HG03432 (cell line): ENCODE data around the gene ARHGEF37.
"Not testable (repeated sequence)": the region's sequence is repeated elsewhere in the genome, so short reads cannot be mapped to it uniquely, and the experiment has no call there.

Experiments used
- ATAC-seq: cut with Tn5 transposase; IDR thresholded peaks from one replicate; pipeline ENCODE4 v1.9.1; 2021; ENCODE audit warnings: mild to moderate bottlenecking, moderate library complexity; ENCODE audit not compliant: unreplicated experiment

Gene ARHGEF37

DNA sequence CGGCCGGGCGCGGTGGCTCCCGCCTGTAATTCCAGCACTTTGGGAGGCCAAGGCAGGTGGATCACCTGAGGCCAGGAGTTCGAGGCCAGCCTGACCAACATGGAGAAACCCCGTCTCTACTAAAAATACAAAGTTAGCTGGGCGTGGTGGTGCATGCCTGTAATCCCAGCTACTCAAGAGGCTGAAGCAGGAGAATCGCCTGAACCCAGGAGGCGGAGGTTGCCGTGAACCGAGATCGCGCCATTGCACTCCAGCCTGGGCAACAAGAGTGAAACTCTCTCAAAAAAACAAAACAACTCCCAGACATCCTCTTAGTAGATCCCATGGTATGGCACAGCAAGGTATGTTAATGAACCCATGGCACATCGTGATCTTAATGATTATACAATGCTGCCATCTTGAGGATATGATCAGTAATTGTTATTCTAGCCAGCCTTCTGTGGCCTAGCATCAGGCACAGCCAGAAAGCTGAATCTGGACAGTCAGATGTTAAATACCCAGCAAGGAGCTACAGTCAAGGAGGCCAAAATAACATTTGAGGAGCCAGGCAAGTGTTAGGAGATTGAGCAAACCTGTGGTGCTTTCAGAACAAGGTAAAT is 16.7 kb upstream of the ARHGEF37 start:
- ATAC-seq, result peak; percentile 84

DNA sequence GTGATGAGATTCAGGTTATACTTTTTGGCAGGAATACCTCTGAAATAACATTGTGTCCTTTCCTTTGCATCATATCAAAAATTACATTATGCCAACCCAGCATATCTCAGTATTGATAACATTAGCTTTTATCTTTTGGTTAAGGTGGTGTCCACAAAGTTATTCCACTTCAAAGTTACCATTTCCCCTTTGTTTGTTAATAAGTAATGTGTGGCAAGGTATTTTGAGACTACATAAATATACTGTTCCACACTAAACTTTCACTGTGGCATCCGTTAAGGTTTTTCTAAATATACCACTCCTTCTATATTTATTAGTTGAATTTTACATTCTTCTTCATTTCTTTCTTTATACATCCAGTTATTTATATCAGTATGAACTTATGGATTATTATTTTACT is 14.1 kb upstream of the ARHGEF37 start:
- ATAC-seq, result no peak

DNA sequence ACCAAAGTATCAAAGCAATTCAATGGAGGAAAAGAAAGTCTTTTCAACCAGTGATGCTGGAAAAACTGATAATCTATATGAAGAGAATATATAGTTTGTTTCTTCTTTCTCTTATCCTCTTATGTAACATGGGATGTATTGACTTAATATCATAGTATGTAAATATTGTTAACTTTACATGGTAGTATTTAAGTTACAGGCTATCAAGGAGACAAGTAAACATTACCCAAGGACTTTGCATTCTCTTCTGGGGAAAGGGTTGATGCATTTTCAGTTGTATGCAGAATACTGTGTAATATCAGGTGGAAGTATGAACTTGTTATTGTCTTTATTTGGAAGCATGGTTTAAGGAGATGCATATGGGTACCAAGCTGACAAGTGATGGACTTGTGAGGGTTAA is 9.1 kb upstream of the ARHGEF37 start:
- no peak for ATAC-seq

DNA sequence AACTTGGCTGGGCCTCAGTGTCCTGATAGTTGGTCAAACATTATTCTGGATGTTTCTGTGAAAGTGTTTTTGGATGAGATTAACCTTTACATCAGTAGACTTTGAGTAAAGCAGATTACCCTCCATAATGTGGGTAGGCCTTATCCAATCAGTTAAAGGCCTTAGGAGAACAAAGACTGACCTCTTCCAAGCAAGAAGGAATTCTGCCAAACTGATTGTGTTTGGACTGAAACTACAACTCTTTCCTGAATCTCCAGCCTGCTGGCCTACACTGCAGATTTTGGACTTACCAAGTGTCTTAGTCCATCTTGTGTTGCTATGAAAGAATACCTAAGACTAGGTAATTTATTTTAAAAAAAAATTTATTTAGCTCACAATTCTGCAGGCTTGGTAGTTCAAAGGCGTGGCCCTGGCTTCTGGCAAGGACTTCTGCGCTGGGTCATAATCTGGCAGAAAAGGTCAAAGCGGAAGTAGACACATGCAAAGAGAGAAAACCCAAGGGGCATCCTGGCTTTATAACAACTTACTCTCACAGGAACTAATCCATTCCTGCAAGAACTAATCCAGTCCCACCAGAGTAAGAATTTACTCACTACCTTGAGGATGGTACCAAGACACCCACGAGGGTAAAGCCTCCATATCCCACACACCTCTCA is 8.6 kb upstream of the ARHGEF37 start:
- no peak for ATAC-seq

DNA sequence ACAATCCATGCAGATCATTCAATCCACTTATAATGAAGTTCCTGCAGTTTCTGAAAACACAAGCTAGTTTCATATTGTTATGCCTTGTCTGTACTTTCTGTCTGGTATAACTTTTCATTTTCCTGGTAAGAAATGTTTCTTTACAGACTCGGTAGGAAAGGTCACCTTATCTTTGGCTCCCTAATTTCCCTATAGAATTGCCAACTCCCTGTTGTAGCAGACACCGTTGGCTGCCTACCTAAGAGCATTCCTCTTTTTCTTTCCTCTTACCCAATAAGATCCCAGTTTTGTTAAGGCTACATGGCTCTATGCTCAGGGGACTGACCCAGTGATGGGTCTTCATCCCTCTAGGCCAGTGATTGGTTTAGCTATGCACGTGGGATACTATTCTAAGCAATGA is 6.2 kb upstream of the ARHGEF37 start:
- ATAC-seq, result no peak

DNA sequence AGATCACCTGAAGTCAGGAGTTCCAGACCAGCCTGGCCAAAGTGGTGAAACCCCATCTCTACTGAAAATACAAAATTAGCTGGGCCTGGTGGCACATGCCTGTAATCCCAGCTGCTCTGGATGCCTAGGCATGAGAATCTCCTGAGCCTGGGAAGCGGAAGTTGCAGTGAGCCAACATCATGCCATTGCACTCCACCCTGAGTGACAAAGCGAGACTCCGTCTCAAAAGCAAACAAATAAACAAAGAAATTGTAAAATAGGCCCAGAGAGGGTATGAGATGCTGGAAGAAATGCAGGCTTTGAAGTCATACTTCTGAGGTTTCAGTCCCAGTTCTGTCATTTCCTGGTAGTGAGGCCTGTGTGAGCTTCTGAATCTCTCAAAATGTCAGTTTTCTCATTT is 5.3 kb upstream of the ARHGEF37 start:
- no peak for ATAC-seq

DNA sequence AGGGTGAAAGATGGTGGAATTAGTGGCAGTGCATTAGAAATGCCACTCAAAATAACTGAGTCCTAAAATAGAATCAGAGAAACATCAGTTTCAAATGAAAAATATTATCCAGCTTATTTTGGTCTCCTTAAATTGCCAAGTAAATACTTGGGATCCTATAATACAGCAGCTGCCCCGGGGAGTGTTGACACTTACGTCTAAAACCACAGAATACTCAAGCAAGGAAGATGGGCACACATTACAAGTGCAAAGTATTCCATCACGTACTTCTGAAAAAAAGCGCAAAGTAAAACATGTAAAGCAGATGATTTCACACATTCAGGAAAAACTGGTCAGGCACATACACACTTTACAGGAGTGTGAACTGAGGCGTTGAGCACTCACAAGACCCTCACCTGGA is 2.4 kb upstream of the ARHGEF37 start:
- ATAC-seq, result no peak

DNA sequence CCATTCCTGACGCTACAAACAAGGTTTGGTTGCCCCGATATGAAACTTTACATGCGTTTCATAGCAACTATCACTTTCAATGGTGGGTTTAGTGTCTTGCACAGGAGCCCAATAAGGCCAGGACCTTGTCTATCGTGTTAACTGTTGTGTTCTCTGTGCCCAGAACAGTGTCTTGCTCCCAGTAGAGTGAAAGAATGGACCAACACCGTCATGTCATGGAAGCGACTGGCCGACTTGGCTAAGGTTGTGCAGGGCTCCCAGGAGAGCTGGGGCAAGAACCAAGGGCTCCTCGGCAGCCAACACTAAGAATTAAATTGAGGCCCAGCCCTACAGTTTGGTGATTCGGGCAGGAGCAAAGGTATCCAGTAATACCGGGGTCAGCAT is 498 bp upstream of the ARHGEF37 start:
- ATAC-seq, result no peak

DNA sequence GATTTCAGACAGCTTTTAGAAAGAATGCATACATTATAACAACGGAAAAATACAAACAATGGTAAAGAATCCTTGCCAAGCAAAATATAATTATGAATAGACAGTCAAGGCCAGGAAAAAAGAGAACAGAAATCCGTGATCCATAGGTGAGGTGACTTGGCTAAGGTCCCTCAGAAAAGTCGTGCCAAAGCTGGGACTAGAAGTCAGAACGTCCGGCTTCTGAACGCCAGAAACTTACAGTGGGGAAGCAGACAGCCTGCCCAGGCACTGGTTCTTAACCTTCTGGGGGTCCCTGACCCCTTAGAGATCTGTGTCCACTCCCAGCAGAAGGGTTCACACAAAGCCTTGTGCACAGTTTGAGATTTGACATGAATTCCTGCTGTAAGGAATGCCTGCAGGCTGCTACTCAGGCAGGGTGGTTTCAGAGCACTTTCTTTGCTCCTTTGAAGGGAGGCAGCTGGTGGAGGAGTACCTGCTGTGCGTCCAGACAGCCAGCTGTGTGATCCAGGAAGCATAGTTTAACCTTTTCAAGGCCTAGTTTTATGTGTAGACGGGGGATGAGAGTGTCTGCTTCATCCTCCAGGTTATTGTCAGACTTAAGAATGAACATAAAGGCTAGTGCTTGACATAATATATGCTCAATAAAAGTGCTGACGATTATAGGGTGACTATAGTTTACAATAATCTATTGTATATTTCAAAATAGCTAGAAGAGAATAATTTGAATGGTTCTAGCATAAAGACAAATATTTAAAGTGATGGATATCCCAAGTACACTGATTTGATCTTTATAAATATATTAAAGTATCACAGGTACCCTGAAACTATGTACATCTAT is 852 bp downstream of the ARHGEF37 start:
- ATAC-seq, result no peak

DNA sequence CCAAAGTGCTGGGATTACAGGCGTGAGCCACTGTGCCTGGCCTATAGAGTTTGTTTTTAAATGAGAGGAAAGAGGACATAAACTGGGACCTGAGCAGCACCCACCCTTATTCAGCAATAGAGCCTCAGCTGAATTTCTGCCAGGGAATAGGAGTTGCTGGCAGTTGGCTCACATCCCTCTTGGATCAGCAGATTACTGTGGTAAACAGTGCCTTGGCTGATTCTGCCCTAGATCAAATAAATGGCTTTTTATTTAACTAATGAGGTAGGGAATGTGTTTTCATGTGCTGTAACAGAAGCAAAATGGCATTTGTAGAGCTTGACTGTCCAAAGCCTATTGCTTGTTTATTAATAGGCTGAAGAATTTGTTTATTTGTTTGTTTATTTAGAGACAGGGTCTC is 2.1 kb downstream of the ARHGEF37 start:
- no peak for ATAC-seq

DNA sequence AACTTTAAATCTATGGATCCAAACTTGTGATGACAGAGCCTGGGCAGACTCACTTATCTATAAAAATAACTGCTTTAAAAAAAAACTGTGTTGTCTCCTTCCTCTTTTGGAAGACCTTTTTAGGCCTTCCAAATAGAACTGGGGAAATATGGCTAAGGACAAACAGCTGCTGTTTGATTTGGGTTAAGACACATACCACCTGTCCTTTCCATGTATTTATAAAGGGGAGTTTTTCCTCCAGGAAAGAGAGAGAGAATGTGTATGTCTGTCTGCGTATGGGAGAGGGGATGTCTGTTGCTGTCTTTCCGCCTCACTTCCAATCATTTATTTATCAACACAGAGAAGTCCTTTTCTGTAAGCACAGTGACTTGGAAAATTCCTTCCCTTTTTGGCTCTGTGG is 2.8 kb downstream of the ARHGEF37 start:
- no peak for ATAC-seq

DNA sequence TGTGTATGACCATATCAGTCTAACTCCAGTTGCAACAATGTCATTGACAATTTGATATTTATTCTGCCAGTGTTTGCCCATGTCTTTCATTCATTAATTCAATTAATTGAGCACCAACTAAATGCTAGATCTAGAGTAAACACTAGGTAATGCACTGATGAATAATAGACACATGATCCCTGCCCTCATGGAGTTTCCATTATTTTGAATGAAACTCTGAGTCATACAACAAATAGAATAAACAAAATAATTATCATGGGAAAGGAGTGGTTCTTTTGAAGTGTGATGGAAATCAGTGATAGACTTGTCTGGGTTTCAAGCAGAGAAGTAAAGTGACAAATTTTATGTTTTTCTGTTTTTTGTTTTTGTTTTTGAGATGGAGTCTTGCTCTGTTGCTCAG is 4.6 kb downstream of the ARHGEF37 start:
- ATAC-seq, result no peak

DNA sequence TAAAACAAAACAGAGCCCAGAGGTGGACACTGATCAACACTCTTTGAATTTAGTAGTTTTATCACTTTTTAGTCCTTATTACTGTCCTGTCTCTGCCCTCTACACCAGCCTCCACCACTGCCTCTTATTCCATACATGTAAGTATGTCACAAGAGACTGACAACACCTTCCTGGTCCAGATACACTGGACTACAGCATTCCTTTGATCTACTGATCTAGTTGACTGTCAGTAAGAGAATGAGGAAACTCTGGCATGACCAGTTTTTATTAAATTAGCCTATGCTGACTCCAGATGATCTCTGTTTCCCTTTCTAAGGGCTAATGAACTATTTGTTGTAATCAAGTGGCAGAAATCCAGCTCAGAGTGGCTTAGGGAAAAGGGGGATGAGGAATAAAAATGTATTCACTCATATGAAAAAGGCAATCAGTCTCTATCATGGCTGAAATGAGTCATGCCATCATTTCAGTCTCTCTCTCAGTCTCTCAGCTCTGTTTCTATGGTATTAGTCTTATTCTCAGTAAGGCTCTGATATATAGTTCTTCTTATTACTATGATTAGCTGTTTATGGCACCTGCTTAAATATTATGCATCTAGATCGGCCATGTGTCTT is 5.5 kb downstream of the ARHGEF37 start:
- no peak for ATAC-seq

DNA sequence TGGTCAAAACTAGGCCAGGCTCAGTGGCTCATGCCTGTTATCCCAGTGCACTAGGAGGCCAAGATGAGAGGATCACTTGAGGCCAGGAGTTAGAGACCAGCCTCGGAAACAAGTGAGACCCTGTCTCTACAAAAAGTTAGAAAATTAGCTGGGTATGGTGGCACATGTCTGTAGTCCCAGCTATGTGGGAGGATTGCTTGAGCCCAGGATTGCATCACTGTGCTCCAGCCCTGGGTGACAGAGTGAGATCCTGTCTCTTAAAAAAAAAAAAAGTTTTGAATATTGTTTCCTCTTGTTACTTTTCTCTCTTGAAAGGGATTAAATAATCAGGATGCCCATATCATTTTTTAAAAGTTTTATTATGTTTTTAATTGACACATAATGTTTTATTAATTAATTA is 7.6 kb downstream of the ARHGEF37 start:
- no peak for ATAC-seq

DNA sequence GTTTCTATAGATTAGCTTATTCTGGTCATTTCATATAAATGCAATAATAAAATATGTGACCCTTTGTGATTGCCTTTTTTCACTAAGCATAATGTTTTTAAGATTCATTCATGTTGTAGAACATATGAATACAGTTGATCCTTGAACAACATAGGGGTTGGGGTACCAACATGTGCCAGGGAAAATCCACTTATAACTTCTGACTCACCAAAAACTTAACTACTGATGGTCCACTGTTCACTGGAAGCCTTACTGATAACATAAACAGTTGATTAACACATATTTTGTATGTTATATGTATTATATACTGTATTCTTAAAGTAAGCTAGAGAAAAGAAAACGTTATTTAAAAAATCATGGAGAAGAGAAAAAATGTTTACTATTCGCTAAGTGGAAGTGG is 12.1 kb downstream of the ARHGEF37 start:
- ATAC-seq, result no peak

DNA sequence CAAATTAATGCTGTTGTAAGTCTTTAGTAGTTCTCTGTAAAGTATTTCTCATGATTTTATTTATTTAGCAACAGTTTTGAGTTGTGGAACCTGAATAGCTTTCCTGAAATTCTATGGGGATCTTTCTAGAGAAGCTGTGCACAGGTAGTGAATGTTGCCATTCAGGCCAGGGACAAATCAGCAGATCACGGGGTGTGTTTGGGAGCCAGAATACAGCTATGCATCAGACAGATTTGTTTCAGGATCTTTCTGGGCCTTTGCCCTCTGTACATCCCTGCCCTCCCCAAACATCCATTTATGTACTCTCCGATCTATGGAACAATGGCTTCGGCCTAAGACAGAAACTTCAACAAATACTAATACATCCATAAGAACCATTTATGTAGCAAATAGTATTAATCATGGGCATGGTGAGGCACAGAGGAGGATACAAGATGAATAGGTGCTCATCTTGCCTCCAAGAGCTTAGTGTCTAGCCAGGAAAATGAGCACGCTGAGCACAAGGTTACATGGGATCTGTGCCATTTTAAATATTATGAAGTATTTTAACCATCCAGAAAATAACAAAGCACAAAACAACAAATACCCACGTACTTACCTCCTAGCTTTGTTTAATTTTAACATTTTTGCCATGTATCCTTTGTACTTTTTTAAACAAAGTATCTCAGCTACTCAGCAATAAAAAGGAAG is 13.1 kb downstream of the ARHGEF37 start:
- no peak for ATAC-seq

DNA sequence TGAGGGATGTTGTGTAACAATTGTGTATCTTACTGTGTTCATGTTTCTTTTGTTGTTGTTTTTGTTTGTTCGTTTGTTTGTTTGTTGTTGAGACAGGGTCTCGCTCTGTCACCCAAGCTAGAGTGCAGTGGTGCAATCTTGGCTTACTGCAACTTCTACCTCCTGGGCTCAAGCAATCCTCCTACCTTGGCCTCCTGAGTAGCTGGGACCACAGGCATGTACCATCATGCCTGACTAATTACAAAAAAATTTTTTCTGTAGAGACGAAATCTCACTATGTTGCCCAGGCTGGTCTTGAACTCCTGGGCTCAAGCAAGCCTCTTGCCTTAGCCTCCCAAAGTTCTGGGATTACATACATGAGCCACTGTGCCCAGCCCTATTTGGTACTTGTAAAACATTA is 13.8 kb downstream of the ARHGEF37 start:
- not testable (repeated sequence) for ATAC-seq

DNA sequence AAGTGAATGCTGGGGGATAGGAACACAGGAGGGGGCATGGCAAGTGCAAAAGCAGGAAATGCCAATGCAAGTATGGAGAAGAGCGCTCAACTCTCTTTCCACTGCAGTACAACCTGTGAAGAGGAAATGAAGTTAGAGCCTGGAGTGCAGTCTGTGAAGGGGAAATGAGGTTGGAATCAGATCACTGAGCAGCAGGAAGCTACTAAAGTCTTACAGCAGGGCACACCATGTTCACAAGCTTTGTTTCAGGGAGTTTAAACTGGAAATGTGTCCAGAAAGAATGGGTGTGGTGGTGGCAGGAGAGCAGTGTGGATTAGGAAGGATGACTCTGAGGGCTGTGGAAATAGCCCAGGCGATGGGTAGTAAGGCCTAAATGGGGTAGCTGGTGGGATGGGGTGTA is 15.4 kb downstream of the ARHGEF37 start:
- no peak for ATAC-seq

DNA sequence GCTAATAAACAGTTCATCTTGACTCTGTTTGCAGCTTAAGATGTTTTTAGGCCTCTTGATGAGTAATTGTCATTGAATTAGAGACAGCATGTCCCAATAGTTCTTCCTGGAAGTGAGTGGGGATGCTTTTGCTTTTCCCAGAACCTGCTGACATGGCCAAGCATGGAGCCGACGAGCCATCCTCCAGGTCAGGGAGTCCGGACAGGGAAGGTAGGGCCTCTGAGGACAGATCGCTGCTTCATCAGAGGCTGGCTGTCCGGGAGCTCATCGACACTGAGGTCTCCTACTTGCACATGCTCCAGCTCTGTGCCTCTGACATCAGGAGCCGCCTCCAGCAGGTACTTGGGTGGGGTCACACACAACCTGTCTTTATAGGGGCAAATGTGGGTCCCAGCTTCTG is 16.3 kb downstream of the ARHGEF37 start:
- ATAC-seq, result no peak

DNA sequence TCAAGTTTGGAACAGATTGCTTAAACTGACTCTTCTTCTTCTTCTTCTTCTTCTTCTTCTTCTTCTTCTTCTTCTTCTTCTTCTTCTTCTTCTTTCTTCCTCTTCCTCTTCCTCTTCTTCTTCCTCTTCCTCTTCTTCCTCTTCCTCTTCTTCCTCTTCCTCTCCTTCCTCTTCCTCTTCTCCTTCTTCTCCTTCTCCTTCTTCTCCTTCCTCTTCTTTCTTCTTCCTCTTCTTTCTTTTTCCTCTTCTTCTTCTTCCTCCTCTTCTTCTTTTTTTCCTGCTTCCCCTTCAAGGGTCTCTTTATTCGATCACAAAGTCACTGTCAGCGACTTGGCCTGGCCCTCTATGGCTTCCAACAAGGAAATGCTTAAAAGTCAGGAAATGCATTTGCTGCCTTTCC is 16.9 kb downstream of the ARHGEF37 start:
- ATAC-seq, result not testable (repeated sequence)

DNA sequence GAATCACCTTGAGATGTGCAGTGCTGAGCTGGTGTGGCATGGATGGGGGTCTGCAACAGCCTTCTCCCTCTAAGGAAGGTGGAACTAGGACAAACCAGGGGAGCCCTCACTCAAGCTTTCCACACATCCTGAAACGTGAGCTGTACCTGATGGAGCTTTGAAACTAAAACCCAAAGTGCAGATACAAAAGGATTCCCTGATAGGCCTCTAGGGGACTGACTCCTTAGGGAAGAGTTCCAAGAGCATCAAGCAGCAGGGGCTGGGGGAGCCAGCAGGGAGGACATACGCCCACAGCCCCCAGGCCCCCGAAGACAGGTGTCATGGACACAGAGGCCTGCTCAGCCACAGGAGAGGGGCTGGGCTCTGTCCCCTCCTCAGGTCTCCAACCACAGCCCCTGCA is 17.7 kb downstream of the ARHGEF37 start:
- no peak for ATAC-seq
